Neural crest cell (in vitro differentiated cells): Measurements from ENCODE around the gene BAG1. TPM values are rescaled to one million over a fixed set of nuclear protein-coding genes. Genes with fewer than 3 reads are reported as not detected.

Experiments
- DNase-seq: peaks from one replicate; pipeline ENCODE4 v3.0.0; 2021; ENCODE audit warnings: low read depth, mixed read lengths, low spot score
- H3K27ac Mint-ChIP-seq: one replicate; pipeline ENCODE4 v1.8.0; 2021; ENCODE audit warnings: mild to moderate bottlenecking, mixed read lengths; ENCODE audit not compliant: unreplicated experiment
- H3K27me3 Mint-ChIP-seq: 2 replicates; pipeline ENCODE4 v1.8.0; 2021; ENCODE audit warnings: low read depth, mild to moderate bottlenecking, mixed read lengths
- H3K36me3 Mint-ChIP-seq: 2 replicates; pipeline ENCODE4 v1.8.0; 2021; ENCODE audit warnings: low read depth, mild to moderate bottlenecking, mixed read lengths
- H3K4me1 Mint-ChIP-seq: 2 replicates; pipeline ENCODE4 v1.8.0; 2021; ENCODE audit warnings: mixed read lengths
- H3K4me3 Mint-ChIP-seq: one replicate; pipeline ENCODE4 v1.8.0; 2021; ENCODE audit warnings: mild to moderate bottlenecking, mixed read lengths
- H3K9me3 Mint-ChIP-seq: 2 replicates; pipeline ENCODE4 v1.8.0; 2021; ENCODE audit warnings: mixed read lengths
- CTCF ChIP-seq: fragments of 200-600 bp; sonication (generic); conservative IDR thresholded peaks from 2 replicates; pipeline ENCODE4 v1.5.0; 2021; ENCODE audit warnings: antibody characterized with exemption, mild to moderate bottlenecking
- total RNA-seq: library from RNA; stranded (reverse); gene quantifications from 2 replicates; pipeline ENCODE4 v1.2.1, GENCODE V29; 2021

BAG1 gene
- total RNA-seq, 1 donor from 2014 or later = 97.5 TPM

- peak overlapping the region; percentile 98 for H3K4me3 Mint-ChIP-seq
- no peak for DNase-seq
- H3K4me1 Mint-ChIP-seq = peaks cover 29% of the 10 kb centered on the region
- TF ChIP-seq CTCF = no peak
- H3K27ac Mint-ChIP-seq = peak overlapping the region; percentile 99
- no peaks in the 10 kb centered on the region for H3K27me3 Mint-ChIP-seq
- peaks cover 2% of the 10 kb centered on the region for H3K36me3 Mint-ChIP-seq
- no peaks in the 10 kb centered on the region for H3K9me3 Mint-ChIP-seq
Measured at GRCh38 chr9:33289936-33290246, 25.4 kb upstream of the BAG1 start.

DNA sequence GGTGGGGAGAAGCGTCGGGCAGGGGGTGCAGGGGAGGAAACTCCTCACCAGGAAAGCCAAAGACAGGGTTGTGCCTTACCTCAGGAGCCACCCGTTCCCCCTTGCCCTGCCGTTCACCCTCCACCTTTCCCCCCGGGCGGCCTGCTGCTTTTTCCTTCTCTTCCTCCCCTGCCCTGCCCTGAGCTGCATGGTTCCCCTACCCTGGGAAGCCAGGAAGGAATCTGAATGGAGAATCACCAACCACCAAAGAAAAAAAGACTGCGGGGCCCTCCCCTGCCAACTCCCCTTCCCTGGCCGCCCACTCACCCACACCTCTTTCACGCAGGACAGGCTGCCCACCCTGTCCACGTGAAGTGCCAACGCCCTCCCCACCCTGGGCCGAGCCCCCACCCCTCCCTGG, 25.0 kb upstream of the BAG1 start:
- H3K4me1 Mint-ChIP-seq = peaks cover 29% of the 10 kb centered on the region
- peaks cover under 1% of the 10 kb centered on the region for H3K36me3 Mint-ChIP-seq
- peak overlapping the region; percentile 98 for H3K4me3 Mint-ChIP-seq
- no peaks in the 10 kb centered on the region for H3K27me3 Mint-ChIP-seq
- no peaks in the 10 kb centered on the region for H3K9me3 Mint-ChIP-seq
- no peak for DNase-seq
- H3K27ac Mint-ChIP-seq = no peak overlapping the region
- no peak for TF ChIP-seq CTCF

DNA sequence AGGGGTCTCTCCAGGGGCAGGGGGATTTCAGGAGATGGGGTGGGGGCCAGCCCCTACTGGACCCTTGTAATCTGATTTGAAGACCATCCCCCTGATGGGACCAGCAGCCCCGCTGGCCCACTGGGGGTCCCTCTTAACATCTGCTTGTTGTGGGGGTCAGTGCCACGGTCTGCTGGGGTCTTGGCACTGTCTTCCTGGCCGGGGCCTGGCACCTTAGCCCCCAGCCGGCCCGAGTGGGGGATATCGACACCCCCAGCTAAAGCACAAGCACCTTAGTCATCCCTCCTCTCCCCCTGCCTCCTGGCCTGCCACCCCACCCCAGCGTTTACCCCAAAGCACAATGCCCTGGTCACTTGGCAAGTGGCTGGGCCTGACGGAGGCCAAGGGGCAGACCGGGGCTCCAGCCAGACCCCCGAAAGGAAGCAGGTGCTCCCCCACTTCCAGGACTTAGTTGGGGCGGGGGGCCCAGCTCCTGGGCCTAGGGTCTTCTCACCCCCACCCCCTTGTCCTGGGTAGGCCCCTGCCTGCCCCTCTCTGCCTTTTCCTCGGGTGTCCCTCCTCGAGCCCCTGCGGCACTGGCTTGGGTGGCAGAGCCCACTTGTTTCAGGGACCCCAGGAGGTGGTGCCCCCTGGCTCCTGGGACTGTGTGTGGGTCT, 24.4 kb upstream of the BAG1 start:
- no peak for DNase-seq
- Mint-ChIP-seq H3K27ac (no peak overlapping the region), H3K4me3 (no peak overlapping the region), H3K4me1 (peaks cover 29% of the 10 kb centered on the region), H3K9me3 (no peaks in the 10 kb centered on the region), H3K36me3 (no peaks in the 10 kb centered on the region), H3K27me3 (no peaks in the 10 kb centered on the region)
- TF ChIP-seq CTCF = no peak

DNA sequence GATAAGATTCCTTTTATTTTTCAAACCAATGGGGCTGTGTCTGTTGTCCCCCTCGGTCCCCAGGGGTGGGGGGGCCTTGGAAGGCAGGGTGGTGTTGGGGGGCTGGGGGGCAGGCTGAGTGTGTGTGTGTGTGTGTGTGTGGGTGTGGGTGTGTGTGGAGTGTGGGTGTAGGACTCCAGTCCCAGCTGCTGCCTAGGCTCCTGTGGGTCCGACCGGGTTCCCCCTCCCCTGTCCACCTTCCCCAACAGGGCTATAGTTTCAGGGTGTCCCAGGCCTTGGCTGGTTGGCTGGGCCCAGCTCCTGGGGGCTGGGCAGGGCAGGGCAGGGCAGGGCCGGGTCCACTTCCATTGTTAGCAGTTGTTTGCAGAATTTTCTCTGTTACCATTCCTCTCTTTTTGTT, 23.7 kb upstream of the BAG1 start:
- peaks cover 29% of the 10 kb centered on the region for H3K4me1 Mint-ChIP-seq
- H3K27ac Mint-ChIP-seq = no peak overlapping the region
- no peaks in the 10 kb centered on the region for H3K36me3 Mint-ChIP-seq
- peak overlapping the region; percentile 67 for H3K4me3 Mint-ChIP-seq
- no peaks in the 10 kb centered on the region for H3K27me3 Mint-ChIP-seq
- no peak for TF ChIP-seq CTCF
- DNase-seq = no peak
- H3K9me3 Mint-ChIP-seq = no peaks in the 10 kb centered on the region

- no peak overlapping the region for H3K27ac Mint-ChIP-seq
- no peaks in the 10 kb centered on the region for H3K36me3 Mint-ChIP-seq
- peak overlapping the region; percentile 85 for H3K4me3 Mint-ChIP-seq
- peak; percentile 71 for TF ChIP-seq CTCF
- peak; percentile 37 for DNase-seq
- H3K4me1 Mint-ChIP-seq = peaks cover 20% of the 10 kb centered on the region
- H3K27me3 Mint-ChIP-seq = no peaks in the 10 kb centered on the region
- H3K9me3 Mint-ChIP-seq = no peaks in the 10 kb centered on the region
Measured at GRCh38 chr9:33287087-33287490, 22.6 kb upstream of the BAG1 start.
